H1 (cell line): ENCODE results near the gene GLE1. TPM values are rescaled to one million over a fixed set of nuclear protein-coding genes. Genes with fewer than 3 reads are reported as not detected.

ENCODE experiments used
- BACH1 ChIP-seq: IDR thresholded peaks from 2 replicates; pipeline ENCODE4 v1.6.1; 2012; ENCODE audit warnings: low read length, improper control_type of control experiment
- BCL11A ChIP-seq, 2 experiments: IDR thresholded peaks; one replicate each; pipeline ENCODE4 v1.6.1; 2011; ENCODE audit warnings: low read depth in 2 of 2, low read length in 2 of 2, mild to moderate bottlenecking in 2 of 2
- CBX5 ChIP-seq: fragments of 300-800, 300-1000 bp; sonication (generic); IDR thresholded peaks from 2 replicates; pipeline ENCODE4 v1.7.1; 2016; ENCODE audit warnings: antibody characterized with exemption, low read length, low read depth
- CEBPB ChIP-seq: IDR thresholded peaks from 2 replicates; pipeline ENCODE4 v1.6.1; 2012; ENCODE audit warnings: low read depth, low read length
- CHD1 ChIP-seq: IDR thresholded peaks from 2 replicates; pipeline ENCODE4 v1.6.1; 2012; ENCODE audit warnings: low read depth, low read length, improper control_type of control experiment
- CHD2 ChIP-seq: IDR thresholded peaks from 2 replicates; pipeline ENCODE4 v1.6.1; 2012; ENCODE audit warnings: low read length, improper control_type of control experiment
- GABPA ChIP-seq: IDR thresholded peaks from 2 replicates; pipeline ENCODE4 v1.6.1; 2011; ENCODE audit warnings: mild to moderate bottlenecking, low read length, moderate library complexity, borderline replicate concordance; ENCODE audit not compliant: insufficient read depth
- GTF2F1 ChIP-seq: IDR thresholded peaks from 2 replicates; pipeline ENCODE4 v1.6.1; 2012; ENCODE audit warnings: low read depth, low read length, improper control_type of control experiment, borderline replicate concordance
- JUN ChIP-seq: IDR thresholded peaks from 2 replicates; pipeline ENCODE4 v1.6.1; 2011; ENCODE audit warnings: low read depth, mild to moderate bottlenecking, improper control_type of control experiment, low read length
- KDM4A ChIP-seq: IDR thresholded peaks from one replicate; pipeline ENCODE4 v1.7.1; 2012; ENCODE audit warnings: low read depth, mild to moderate bottlenecking, moderate library complexity, low read length, inconsistent platforms; ENCODE audit not compliant: severe bottlenecking
- NRF1 ChIP-seq: IDR thresholded peaks from 2 replicates; pipeline ENCODE4 v1.6.1; 2011; ENCODE audit warnings: mild to moderate bottlenecking, low read depth, low read length, improper control_type of control experiment
- POLR2A ChIP-seq, 2 experiments: IDR thresholded peaks; 1 replicate in 1 of 2; 2 replicates in 1 of 2; pipeline ENCODE4 v1.6.1; 2011; ENCODE audit warnings: low read depth in 2 of 2, low read length in 2 of 2, mild to moderate bottlenecking in 2 of 2; ENCODE audit errors: control extremely low read depth in 1 of 2
- POU5F1 ChIP-seq: IDR thresholded peaks from 2 replicates; pipeline ENCODE4 v1.6.1; 2011; ENCODE audit warnings: low read depth, mild to moderate bottlenecking, low read length, moderate library complexity
- RAD21 ChIP-seq, 2 experiments: IDR thresholded peaks in 1 of 2; conservative IDR thresholded peaks in 1 of 2; 2 replicates each; pipeline ENCODE4 v1.6.1; 2011; ENCODE audit warnings: low read depth in 2 of 2, low read length in 2 of 2, improper control_type of control experiment in 1 of 2, inconsistent platforms in 1 of 2, mild to moderate bottlenecking in 1 of 2, moderate library complexity in 1 of 2
- RBBP5 ChIP-seq: IDR thresholded peaks from 2 replicates; pipeline ENCODE4 v1.7.1; 2012; ENCODE audit warnings: low read depth, mild to moderate bottlenecking, inconsistent platforms, low read length, moderate library complexity, borderline replicate concordance
- RNF2 ChIP-seq: fragments of 200-900, 300-1000 bp; sonication (generic); IDR thresholded peaks from 2 replicates; pipeline ENCODE4 v1.7.1; 2016; ENCODE audit warnings: borderline replicate concordance, low read depth, mild to moderate bottlenecking, antibody characterized with exemption, low read length; ENCODE audit not compliant: poor library complexity, severe bottlenecking; ENCODE audit errors: missing control alignments
- SIN3A ChIP-seq, 2 experiments: IDR thresholded peaks in 1 of 2; conservative IDR thresholded peaks in 1 of 2; 2 replicates each; pipeline ENCODE4 v1.6.1; 2011 to 2012; ENCODE audit warnings: low read length in 2 of 2, improper control_type of control experiment in 1 of 2, low read depth in 1 of 2, mild to moderate bottlenecking in 1 of 2
- SP1 ChIP-seq: IDR thresholded peaks from 2 replicates; pipeline ENCODE4 v1.6.1; 2011; ENCODE audit warnings: low read depth, low read length
- TEAD4 ChIP-seq: IDR thresholded peaks from 2 replicates; pipeline ENCODE4 v1.6.1; 2012; ENCODE audit warnings: low read depth, low read length, inconsistent platforms, mixed read lengths
- polyA plus RNA-seq, 7 experiments: library from polyadenylated mRNA; depleted of rRNA in 3 of 7; stranded (reverse) in 5 of 7; unstranded in 2 of 7; fragments of >200 nt in 5 of 7; fragments of 200-250 nt in 2 of 7; gene quantifications; 1 replicate in 5 of 7; 2 replicates in 1 of 7; 4 replicates in 1 of 7; pipeline versions ENCODE4 v1.2.1 to v1.2.3, GENCODE V29; 2011 to 2013; ENCODE audit warnings: missing spikeins in 2 of 7, mixed read lengths in 2 of 7
- total RNA-seq: library from RNA; stranded (reverse); fragmentation: NEBNext Ultra II Directional; extraction: Animal tissue kit (Norgen Biotek cat#: 25700); gene quantifications from 2 replicates; pipeline ENCODE4 v1.2.1, GENCODE V29; 2021
- TF ChIP-seq, protein P1 (sequence below): IDR thresholded peaks from 2 replicates; pipeline ENCODE4 v1.6.1; 2012; ENCODE audit warnings: low read length, inconsistent platforms
- TF ChIP-seq, protein P2 (sequence below): IDR thresholded peaks from 2 replicates; pipeline ENCODE4 v1.6.1; 2012; ENCODE audit warnings: inconsistent platforms
- TF ChIP-seq, protein P3 (sequence below): IDR thresholded peaks from 2 replicates; pipeline ENCODE4 v1.6.1; 2012; ENCODE audit warnings: inconsistent platforms

The GLE1 gene
- total and polyA plus RNA-seq, 2 of the 8 experiments (the other 6 are each of a cell fraction or from before 2014, with no cell fraction given), result 9.6 to 14.9 TPM

DNA sequence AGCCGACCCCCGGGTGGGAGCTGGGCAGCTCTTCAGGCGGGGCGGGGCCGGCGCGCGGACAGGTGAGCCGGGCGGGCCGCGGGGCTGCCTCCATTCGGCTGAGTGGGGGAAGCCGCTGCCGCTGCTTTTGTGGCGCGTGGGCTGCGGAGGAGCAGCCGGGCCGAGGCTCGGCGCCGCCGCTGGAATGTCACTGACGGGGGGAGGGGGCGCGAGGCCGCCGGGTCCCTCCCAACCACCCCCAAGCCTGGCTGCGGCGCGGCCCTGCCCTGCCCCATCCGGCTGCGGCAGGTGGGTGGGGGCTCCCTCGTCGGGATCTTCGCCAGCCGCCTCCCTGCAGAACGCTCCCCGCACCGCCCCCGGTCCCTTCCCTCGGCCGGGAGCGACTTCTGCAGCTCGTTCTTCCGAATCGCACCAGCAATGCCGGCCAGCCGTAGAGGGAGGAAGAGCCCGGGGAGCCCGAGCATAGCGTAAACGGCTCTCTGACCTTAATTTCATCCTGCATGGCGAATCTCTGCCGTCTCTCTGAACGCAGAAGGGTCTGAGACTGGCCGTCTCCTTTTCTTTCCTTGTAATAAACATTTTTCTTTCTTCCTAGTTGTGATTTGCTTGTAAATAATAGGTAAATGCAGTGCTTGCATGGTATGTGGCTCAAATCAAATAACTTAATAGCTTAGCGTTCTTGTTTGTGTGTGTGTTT is 48.4 kb downstream of the GLE1 start (continued):
- TF ChIP-seq POLR2A (IDR thresholded peaks at IDR 0.05; ENCODE audit: control extremely low read depth in 1 of 2, low read depth in 2 of 2, low read length in 2 of 2) (no peak; a peak in 1 of 3 replicates), JUN (no peak), NRF1 (no peak), CHD2 (no peak), RBBP5 (peak; percentile 27; the same call in 1 of the 2 replicates), KDM4A (peak; percentile 28), SP1 (no peak), RAD21 (IDR thresholded peaks at IDR 0.05 in 1 of 2, conservative IDR thresholded peaks at IDR 0.05 in 1 of 2; ENCODE audit: low read depth in 2 of 2, low read length in 2 of 2) (no peak), CHD1 (no peak), BCL11A (IDR thresholded peaks at IDR 0.05; ENCODE audit: low read depth in 2 of 2, low read length in 2 of 2) (no peak), TEAD4 (peak; percentile 86), GTF2F1 (no peak), POU5F1 (no peak), GABPA (0 out of 2 replicates have a peak, but pooled peaks have one; percentile 11), SIN3A (conservative IDR thresholded peaks at IDR 0.05 in 1 of 2, IDR thresholded peaks at IDR 0.05 in 1 of 2; ENCODE audit: low read depth in 1 of 2, low read length in 2 of 2) (peak in 1 of 2 experiments; percentile 57; a peak in 1 of 4 replicates), RNF2 (no peak), CEBPB (no peak), CBX5 (no peak), BACH1 (no peak)
- TF ChIP-seq, protein P1, sequence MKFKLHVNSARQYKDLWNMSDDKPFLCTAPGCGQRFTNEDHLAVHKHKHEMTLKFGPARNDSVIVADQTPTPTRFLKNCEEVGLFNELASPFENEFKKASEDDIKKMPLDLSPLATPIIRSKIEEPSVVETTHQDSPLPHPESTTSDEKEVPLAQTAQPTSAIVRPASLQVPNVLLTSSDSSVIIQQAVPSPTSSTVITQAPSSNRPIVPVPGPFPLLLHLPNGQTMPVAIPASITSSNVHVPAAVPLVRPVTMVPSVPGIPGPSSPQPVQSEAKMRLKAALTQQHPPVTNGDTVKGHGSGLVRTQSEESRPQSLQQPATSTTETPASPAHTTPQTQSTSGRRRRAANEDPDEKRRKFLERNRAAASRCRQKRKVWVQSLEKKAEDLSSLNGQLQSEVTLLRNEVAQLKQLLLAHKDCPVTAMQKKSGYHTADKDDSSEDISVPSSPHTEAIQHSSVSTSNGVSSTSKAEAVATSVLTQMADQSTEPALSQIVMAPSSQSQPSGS, result no peak
- TF ChIP-seq, protein P2, sequence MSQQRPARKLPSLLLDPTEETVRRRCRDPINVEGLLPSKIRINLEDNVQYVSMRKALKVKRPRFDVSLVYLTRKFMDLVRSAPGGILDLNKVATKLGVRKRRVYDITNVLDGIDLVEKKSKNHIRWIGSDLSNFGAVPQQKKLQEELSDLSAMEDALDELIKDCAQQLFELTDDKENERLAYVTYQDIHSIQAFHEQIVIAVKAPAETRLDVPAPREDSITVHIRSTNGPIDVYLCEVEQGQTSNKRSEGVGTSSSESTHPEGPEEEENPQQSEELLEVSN, result no peak
- TF ChIP-seq, protein P3, sequence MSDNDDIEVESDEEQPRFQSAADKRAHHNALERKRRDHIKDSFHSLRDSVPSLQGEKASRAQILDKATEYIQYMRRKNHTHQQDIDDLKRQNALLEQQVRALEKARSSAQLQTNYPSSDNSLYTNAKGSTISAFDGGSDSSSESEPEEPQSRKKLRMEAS, result peak; percentile 36; the same call in 1 of the 2 replicates
